IPS DF 4.7 (cell line): ENCODE measurements around the gene IRF5.
"Not testable (repeated sequence)": the region's sequence is repeated elsewhere in the genome, so short reads cannot be mapped to it uniquely, and the experiment has no call there.

ENCODE experiments used
- DNase-seq: peaks from one replicate; pipeline ENCODE4 v3.0.0-alpha.2; 2013; ENCODE audit warnings: low spot score; ENCODE audit errors: extremely low read depth

IRF5 gene

DNA sequence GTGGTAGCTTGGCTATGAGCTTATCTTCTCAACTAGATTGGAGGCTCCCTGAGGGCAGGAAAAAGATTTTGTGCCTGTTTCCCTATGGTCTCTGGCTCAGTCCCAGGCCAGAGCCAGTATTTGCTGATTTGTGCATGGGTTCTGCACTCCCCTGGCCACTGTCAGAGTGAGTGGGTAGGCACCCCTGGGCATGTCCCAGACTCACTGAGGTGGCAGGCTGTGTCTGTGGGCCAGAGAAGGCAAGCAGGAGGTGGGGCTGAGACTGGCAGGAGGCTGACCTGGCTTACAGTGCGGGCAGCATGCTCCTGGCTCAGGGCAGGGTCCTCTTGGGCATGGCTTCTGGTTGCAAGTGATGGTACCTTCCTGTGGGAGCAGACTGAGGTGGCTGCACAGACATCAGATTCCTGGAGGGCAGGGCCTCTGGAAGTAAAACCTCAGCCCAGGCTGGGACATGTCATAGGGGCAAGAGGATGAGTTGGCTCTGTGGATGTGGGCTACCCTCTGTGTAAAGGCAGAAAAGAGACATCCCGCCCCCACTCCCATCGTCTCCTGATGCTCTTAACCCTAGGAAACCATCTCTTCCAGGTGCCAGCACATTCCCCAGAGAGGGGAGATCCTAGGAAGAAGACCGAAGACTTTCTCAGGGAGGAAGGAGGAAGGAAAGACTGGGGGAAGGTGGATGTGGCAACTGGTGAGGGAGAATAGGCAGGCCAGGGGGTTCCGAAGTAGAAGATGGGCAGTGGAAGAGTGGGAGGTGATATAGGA is 31.5 kb upstream of the IRF5 start:
- no peak for DNase-seq

DNA sequence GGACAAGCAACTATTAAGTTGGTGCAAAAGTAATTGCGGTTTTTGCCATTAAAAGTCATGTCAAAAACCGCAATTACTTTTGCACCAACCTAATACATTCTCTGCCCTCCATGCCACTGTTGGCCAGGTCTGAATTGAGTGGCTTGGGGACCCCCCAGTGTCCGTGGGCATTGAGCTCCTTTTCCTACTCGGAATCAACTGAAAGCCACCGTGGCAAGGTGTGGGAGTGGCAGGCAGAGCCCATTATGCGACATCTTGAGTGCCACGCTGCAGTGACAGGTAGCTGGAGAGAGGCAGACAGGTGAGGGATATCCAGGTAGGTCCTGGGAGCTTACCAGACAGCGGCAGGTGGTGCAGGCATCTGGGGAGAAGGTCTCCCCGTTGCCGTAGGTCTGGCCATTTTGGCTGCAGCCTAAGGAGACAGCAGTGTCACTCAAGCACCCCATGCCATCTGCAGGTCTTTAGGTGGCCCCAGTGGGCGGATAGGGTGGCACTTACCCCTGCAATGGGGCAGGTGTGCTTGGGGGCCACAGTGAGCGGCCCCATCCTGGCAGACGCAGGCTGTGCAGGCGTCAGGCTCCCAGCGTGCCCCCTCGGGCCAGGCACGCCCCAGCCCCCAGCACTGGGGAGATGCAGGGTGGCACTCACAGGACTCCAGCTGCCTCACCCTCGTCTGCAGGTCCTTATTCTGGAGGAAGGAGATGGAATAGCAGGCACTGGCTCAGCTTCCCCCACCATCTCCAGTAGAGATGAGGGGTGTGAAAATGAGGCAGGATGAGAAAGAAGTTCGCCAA is 30.8 kb upstream of the IRF5 start:
- no peak for DNase-seq

DNA sequence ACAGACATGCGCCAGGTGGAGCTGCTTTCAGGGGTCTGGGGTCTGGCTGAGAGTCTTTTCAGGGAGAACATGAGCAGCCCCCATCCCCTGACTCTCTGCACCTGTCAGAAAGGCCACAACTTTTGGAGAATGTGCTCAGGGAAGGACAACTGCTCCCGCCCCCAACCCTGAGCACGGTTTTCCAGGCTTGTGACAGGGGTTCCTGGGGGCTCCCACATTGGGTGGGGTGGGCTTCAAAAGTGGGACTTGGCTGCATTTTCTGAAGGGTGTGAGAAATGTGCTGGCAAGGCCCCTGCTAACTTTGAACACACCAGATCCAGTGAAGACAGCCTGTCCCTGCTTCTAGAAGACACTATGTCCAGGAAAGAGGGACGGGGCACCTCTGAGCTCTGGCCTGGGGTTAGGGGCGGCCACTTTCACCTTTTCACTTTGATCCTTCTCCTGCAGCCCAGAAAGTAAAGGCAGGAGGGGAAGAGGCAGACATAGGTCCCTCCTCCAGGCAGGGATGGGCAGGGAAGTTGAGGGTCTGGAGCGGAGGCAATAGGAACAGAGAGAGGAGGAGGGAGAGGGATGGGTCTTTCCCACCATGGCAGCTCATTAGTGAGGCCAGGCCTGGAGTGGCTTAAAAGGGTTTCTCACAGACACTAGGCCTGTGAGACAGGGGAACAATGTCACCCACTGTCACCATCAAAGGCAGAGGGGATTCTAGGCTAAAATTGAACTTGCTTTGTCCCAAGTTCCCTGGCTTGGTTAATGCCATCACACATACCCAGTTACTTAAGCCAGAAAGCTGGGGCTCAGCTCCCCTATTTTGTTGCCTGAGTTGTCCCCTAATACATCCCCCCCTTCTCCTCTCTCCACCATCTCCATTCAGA is 28.7 kb upstream of the IRF5 start:
- DNase-seq = no peak

DNA sequence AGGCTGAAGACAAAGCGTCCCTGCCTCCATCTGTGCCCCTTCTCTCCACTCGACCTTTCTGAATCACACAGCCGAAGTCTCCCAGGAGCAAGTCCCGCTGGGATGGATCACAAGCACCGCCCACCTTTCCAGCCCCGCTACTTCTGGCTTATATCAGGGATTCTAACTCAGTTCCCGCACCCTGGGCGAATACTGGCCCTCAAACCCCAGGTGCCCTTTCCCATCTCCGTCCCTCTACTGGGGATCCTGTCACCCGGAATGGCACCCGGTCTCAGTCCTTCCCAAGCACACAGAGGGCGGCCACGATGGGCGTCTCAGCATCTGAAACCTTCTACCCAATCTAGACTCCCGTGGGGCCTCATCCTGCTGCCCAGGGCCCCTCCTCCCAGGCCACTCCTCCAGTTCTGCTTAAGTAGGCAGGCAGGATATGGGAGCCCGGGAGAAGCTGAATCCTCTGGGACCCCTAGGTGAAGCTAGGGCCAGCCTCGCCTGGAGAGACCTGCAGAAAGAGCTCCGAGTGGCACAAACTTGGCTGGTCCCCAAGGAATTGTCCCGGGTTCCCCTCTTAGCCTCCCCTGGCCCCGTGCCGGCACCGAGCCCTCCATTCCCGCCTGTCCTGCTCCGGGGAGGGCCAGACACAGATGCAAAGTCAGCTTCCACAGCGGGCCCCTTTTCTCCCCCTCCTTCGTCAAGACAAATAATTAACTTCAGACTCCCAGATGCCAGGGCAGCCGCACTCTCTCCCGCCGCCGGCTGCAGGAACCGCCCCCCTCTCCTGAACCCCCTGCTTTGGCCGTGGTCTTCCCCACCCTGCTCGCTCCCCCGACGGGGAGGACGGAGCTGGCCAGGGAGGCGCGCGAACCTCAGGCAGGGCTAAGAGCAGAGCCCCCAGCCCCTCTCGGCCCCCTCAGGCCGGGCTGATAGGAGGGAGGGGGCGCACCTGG is 27.8 kb upstream of the IRF5 start:
- DNase-seq = no peak

DNA sequence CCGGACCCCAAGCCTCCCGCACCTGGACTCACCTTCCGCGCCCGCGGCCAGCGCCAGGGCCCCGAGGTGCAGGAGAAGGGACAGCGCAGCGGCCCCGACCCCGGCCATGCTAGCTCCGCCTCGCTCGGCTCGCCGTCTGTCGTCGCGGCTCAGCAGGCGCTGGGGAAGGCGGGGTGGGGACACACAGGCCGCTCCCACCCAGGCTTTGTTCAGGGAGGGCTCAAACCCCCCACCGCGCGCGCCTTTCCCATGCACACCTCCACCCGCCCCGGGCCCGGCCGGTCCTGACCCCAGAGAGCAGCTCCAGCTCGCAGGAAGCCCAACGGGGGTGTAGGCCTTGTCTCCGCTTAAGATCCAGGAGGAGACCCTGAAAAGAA is 27.2 kb upstream of the IRF5 start, which contains the start of gene KCP:
Gene KCP, minus strand, starts transcription at position 141 of the 377 bp plus-strand sequence. Its CDS starts 33 bp downstream, at position 108.
- DNase-seq = no peak

DNA sequence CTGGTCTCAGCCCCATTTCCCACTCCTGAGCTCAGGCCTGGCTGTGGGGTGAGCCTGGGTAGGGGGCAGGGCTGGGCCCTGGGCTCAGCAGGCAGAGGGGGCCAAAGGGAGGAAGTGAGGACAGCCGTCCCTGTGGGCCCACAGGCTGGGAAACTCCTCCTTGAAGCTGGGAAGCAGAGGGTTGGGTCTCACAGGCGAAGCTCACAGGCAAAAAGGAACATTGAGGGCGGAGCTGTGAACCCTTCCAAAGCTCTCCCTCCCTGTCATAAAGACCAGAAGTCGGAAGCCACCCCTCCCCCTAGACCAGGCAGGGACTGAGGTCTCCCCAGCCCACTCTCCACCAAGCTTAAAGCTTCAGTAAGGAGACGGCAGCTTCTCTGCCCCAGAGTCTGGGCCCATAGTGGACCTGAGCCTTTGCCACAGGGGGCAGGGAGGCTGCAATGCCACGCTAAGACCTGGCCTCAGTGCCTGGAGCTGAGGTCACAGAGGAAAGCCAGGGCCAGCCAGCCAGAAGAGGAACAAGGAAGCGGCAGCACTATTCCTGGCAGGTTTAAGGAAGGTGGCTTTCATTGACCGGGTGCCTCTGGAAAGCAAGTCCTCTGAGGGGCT is 26.2 kb upstream of the IRF5 start:
- peak; percentile 79 for DNase-seq

DNA sequence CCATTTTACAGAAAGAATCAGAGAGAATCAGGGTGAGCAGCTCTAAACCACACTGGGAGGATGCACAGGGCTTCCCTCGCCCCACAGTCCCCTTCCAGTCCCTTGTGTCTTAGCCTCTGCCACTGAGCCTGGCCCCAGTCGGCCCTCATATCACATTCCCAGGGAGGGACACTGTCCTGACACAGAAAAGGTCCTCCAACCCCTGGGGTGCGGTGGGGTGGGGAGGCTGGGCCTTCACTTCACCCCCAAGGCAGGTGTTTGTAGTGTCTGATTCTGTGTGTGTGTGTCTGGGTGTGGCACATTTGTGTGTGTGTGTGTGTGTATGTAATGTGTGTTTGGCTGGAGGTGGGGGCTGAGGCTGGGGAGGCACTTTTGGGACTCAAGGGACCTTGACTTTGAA is 25.4 kb upstream of the IRF5 start:
- no peak for DNase-seq

DNA sequence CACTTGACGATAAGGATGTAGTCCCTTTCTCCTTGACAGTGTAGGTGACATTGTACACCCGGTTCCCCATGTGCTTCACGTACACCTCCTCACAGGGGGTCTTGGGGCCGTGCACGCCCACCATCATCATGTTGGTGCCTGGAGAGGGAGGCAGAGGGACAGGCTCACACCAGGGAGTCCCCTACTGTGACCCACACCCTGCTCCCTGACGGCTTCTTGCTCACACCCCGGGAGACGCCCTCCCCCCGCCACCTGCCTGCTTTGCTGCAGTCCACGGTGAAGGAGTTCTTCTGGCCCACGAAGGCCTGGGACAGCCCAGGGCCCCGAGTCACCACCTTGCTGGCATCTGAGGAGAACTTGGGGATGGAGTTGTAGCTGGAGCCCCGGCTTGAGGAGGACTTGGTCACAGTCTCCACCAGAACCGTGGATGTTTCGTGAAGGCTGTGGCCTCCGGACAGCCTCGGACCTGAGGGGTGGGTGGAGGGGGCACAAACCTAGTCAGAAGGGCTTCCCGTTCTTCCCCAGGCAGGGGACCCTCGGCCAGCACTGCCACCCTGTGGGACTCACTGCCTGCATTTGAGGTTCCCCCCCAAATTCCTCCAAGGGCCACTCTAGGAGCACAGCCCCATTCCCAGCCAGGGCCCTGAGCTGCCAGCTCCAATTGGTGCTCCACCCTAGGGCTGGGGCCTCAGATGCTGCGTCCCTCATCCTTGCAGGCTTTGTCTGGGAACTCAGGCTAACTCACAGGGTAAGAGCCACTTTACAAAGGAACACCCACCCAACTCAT is 24.8 kb upstream of the IRF5 start:
- not testable (repeated sequence) for DNase-seq

DNA sequence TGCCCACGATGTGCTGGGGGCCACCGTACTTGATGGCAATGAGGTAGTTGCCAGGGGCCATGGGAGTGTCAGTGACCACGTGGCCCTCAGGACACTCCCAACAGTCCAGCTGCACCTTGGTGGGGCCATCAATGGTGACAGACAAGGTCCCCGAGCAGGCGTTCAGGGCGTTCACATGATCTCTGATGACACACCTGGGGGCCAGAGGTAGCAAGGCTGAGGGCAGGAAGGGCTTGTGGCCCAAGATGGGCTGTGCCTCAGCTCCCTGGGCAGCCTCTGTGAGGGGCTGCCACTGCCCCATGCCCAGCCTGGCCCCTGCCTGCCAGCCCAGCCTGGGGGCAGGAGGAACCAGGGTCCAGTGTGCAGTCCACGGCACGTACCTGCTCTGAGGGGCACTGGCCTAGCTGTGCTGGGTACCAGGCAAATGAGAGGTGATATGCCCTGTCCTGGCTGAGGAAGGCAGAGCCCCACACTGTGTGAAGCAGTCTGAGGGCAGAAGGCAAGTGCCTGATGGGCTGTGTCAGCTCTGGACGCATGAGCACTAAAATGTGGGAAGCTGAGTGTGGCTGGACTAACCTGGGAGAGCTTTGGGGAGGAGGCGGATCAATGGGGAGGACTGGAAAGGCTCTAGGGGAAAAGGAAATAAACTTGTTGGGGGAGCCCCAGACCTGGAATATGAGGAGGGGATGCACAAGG is 23.7 kb upstream of the IRF5 start:
- DNase-seq = no peak

DNA sequence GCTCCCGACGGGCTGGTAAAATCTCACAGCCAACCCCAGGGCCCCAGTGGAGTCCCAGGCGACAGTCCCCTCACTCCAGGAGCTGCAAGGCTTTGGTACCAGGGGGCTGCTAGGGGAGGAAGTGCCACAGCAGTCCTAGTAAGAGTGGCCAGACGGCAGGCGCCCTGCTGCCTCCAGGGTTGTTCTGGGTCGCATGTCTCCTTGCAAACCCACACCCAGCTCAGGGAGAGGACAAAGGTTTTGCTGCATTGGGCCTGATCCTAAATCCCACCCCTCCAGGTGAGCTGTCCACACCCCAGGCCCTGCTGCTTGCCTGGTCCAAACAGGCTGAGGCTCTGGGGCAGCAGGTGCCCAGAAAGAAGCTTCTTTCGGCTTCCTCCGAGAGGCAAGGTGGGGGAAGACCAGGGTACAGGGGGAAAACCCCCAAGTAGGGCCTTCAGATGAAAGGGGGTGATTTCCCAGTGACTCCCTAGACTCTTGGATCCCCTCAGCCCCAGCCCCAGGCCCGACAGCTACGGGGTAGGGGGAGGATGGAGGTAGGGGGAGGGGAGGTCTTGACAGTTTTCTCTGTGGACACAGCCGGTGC is 23.1 kb upstream of the IRF5 start:
- no peak for DNase-seq

DNA sequence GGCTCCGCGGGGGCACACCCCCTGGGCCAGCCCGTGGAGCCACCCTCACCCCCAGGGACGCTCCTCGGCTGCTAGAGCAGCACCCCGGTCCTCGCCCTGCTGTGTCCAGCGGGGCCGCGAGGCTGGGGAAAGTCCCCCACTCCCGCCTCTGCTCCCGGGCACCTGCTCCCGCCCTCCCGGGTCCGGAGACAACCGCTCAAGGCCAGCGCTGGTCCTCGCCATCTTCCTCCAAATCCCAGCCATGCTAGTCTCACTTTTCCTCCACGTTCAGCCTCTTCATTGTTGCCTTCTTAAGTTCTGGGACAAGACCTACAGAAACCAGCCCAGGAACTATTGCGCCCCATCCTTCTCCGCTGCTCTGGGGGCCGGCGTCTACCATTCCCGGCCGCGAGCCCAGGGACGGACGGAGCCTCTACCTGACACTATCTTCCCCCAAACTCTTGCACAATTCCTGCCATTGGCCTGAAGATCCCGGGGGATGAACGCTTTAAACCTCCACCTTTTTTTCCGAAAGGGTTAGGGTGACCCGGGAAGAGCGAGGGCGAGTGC is 22.4 kb upstream of the IRF5 start:
- DNase-seq = no peak

DNA sequence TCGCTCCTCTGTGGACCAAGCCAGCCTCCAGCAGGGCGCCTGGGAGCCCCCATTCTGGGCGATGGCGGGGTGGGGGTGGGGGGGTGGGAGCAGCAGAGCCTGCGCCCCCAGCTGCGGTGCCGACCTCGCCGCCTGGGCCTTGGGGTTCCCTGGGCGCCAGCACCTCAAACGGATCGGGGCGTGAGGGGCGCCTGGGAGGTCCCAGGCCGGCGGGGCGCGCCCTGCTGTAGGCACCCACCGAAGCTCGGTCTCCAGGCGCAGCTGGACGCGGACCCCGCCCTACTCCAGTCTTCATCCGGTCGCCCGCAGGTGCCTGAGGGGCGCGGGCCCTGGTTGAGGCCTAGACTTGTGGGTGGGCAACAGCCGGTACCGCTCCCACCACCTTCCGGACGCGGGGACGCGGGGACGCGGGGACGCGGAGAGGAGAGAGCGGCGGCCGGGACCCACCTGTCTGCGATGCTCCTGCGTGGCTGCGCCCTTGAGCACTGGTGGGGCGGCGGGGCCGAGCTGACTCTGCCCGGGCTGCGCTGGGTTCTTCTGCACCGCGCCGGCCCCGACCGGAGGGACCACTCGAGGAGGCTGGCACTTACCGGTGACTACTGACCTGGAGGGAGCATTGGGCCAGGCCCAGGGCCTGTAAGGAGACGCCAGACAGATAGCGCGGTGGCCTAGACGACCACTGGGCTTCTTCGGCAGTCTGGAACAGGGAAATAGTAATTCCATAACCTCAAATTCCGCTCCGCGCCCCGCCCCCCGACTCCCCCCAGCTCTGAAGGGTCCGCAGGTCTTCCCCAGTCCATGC is 21.7 kb upstream of the IRF5 start:
- no peak for DNase-seq

DNA sequence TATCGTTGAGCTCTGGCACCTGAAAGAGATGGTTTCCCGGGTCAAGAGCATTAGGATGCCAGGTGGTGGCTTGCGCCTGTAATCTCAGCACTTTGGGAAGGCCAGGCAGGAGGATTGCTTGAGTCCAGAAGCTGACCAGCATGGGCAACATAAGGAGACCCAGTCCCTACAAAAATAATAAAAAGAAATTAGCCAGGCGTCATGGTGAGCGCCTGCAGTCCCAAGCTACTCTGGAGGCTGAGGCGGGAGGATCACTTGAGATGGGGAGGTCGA is 21.1 kb upstream of the IRF5 start:
- DNase-seq = no peak

DNA sequence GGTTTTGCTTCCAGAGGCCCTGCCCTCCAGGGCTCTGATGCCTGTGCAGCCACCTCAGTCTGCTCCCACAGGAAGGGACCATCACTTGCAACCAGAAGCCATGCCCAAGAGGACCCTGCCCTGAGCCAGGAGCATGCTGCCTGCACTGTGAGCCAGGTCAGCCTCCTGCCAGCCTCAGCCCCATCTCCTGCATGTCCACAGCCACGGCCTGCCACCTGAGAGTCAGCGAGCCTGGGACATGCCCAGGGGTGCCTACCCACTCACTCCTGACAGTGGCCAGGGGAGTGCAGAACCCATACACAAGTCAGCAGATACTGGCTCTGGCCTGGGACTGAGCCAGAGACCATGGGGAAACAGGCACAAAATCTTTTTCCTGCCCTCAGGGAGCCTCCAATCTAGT is 20.6 kb upstream of the IRF5 start:
- DNase-seq = no peak

DNA sequence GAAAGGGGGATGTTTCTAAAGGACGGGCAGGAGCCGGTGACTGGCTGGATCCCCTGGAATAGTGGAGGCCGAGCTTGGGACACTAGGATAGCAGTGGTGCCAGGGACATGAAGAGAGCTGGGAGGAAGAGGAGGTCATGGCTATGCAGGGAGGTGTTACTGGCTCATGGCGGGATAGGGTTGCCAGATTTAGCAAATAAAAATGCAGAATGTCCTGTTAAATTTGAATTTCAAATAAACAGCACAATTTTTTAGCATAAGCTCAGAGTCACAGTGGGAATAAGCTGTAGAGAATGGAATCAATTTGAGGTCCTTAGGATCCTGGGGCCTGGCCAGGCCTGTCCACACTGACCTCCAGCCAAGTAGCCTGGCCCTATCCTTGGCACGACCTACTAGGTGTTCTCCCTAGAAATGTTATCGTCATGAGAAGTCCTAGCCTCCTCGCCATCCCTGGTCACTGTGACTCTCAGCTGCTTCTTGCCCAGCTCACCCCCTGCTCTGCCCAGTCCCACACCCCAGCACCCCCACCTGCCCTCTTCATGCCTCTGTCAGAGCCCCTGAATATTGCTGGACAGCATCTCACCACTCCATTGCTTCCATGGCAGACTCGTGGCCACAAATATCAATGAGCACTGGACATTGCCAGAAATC is 19.6 kb upstream of the IRF5 start:
- no peak for DNase-seq

DNA sequence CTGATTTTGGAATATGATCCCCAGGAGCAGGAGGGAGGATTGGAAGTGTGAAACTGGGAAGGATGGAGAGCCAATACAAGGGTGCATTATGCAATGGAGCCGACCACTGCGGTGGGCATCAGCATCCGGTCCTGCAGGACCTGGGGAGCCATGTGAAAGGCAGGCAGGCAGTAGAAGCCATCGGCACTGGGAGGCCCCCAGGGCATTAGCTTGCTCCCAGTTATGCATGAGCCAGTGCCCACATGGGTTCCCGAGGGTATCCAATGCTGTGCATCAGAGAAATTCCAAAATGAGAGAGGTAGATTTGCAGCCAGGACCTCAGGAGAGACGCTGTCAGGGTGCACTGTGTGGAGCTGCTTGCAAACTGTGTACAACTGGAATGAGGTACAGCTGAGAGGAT is 18.5 kb upstream of the IRF5 start:
- no peak for DNase-seq
